Keratinocyte (primary cell): ENCODE data around the gene C1orf74. TPM values are rescaled to one million over a fixed set of nuclear protein-coding genes. Genes with fewer than 3 reads are reported as not detected.

Source experiments
- DNase-seq: peaks from one replicate; pipeline ENCODE4 v3.0.0-alpha.2; 2011; ENCODE audit warnings: low read depth, missing footprints, low spot score
- FAIRE-seq: peaks from 2 replicates; lab custom pipeline; 2011; peaks lifted over from hg19 to GRCh38; lab: Jason Lieb, UNC
- H2AFZ ChIP-seq: 2 replicates; pipeline ENCODE4 v1.6.0; 2012; ENCODE audit warnings: low read length, control low read depth, inconsistent platforms; ENCODE audit not compliant: control insufficient read depth
- H3K27ac ChIP-seq: 2 replicates; pipeline ENCODE4 v1.5.1; 2011; ENCODE audit warnings: low read length; ENCODE audit not compliant: control insufficient read depth, insufficient read depth
- H3K27me3 ChIP-seq: 3 replicates; pipeline ENCODE4 v1.6.0; 2011; ENCODE audit warnings: low read length; ENCODE audit not compliant: control insufficient read depth, insufficient read depth; ENCODE audit errors: extremely low read depth
- H3K36me3 ChIP-seq, 2 experiments: 2 replicates in 1 of 2; 3 replicates in 1 of 2; pipeline ENCODE4 v1.5.1; 2011; ENCODE audit warnings: low read length in 2 of 2, mild to moderate bottlenecking in 1 of 2; ENCODE audit not compliant: control insufficient read depth in 2 of 2, insufficient read depth in 2 of 2; ENCODE audit errors: extremely low read depth in 1 of 2
- H3K4me1 ChIP-seq: 3 replicates; pipeline ENCODE4 v1.5.1; 2011; ENCODE audit warnings: low read length; ENCODE audit not compliant: control insufficient read depth, insufficient read depth; ENCODE audit errors: extremely low read depth
- H3K4me2 ChIP-seq: 3 replicates; pipeline ENCODE4 v1.6.0; 2011; ENCODE audit warnings: low read depth, low read length; ENCODE audit not compliant: control insufficient read depth, insufficient read depth; ENCODE audit errors: extremely low read depth
- H3K4me3 ChIP-seq, 3 experiments: fragments of 200-600 bp in 1 of 3; sonication (generic) in 1 of 3; 2 replicates in 2 of 3; 3 replicates in 1 of 3; pipeline ENCODE4 v1.5.1; 2011 to 2016; ENCODE audit warnings: low read length in 3 of 3, mild to moderate bottlenecking in 3 of 3, control low read depth in 2 of 3, inconsistent platforms in 1 of 3, low read depth in 1 of 3, mixed read lengths in 1 of 3, mixed run types in 1 of 3, moderate library complexity in 1 of 3; ENCODE audit not compliant: control insufficient read depth in 2 of 3, insufficient read depth in 2 of 3; ENCODE audit errors: extremely low read depth in 1 of 3
- H3K79me2 ChIP-seq: 2 replicates; pipeline ENCODE4 v1.6.0; 2012; ENCODE audit warnings: low read length; ENCODE audit not compliant: control insufficient read depth, insufficient read depth
- H3K9ac ChIP-seq: 3 replicates; pipeline ENCODE4 v1.6.0; 2011; ENCODE audit warnings: low read length; ENCODE audit not compliant: control insufficient read depth, insufficient read depth; ENCODE audit errors: extremely low read depth
- H3K9me1 ChIP-seq: 3 replicates; pipeline ENCODE4 v1.6.0; 2011; ENCODE audit warnings: low read length; ENCODE audit not compliant: control insufficient read depth, insufficient read depth; ENCODE audit errors: extremely low read depth
- H3K9me3 ChIP-seq: 2 replicates; pipeline ENCODE4 v1.5.1; 2012; ENCODE audit warnings: low read depth, low read length; ENCODE audit not compliant: control insufficient read depth
- H4K20me1 ChIP-seq: 3 replicates; pipeline ENCODE4 v1.6.0; 2011; ENCODE audit warnings: low read length; ENCODE audit not compliant: control insufficient read depth, insufficient read depth; ENCODE audit errors: extremely low read depth
- CTCF ChIP-seq, 3 experiments: IDR thresholded peaks in 1 of 3; conservative IDR thresholded peaks in 1 of 3; optimal IDR thresholded peaks in 1 of 3; 2 replicates in 2 of 3; 3 replicates in 1 of 3; pipeline versions ENCODE3 to v1.5.1; 2011; ENCODE audit warnings: low read length in 3 of 3, mild to moderate bottlenecking in 3 of 3, moderate library complexity in 2 of 3, control low read depth in 1 of 3, inconsistent platforms in 1 of 3; ENCODE audit not compliant: insufficient read depth in 2 of 3; ENCODE audit errors: extremely low read depth in 1 of 3
- EZH2 ChIP-seq: IDR thresholded peaks from one replicate; pipeline ENCODE4 v1.6.1; 2012; ENCODE audit warnings: inconsistent platforms, mild to moderate bottlenecking, low read length, moderate library complexity
- dilution Hi-C: fragments of 300-500 bp; cut with MboI; formaldehyde crosslinking; loops from one replicate; pipeline ENCODE4 v1.7.0; 2020; ENCODE audit warnings: low sequenced_read_pairs; ENCODE audit not compliant: extremely low pct_ligation_motif_present
- polyA plus RNA-seq, 5 experiments: library from polyadenylated mRNA; depleted of rRNA in 3 of 5; stranded (reverse) in 3 of 5; stranded (forward) in 1 of 5; unstranded in 1 of 5; fragments of >200 nt; gene quantifications; 1 replicate in 1 of 5; 2 replicates in 3 of 5; 3 replicates in 1 of 5; pipeline versions ENCODE4 v1.2.1 to v1.2.3, GENCODE V29; 2011 to 2012; ENCODE audit warnings: missing spikeins in 2 of 5, low read depth in 1 of 5, low replicate concordance in 1 of 5

The C1orf74 gene
- polyA plus RNA-seq, 1 donor (not counting 4 experiments of a cell fraction or from before 2014, with no cell fraction given), result 58.1 TPM

GRCh38 chr1:209742409-209743144, 41.8 kb downstream of the C1orf74 start:
- no peak for DNase-seq
- H3K36me3 ChIP-seq, result no peaks in the 10 kb centered on the region
- no peak for TF ChIP-seq CTCF (optimal IDR thresholded peaks at IDR 0.05 in 1 of 3, IDR thresholded peaks at IDR 0.05 in 1 of 3, conservative IDR thresholded peaks at IDR 0.05 in 1 of 3; ENCODE audit: extremely low read depth in 1 of 3, insufficient read depth in 2 of 3, low read length in 3 of 3)
- TF ChIP-seq EZH2, result no peak
- dilution Hi-C loops, result no loop called here
- no peak overlapping the region for H3K4me3 ChIP-seq
- H4K20me1 ChIP-seq, result no peaks in the 10 kb centered on the region
- no peak overlapping the region for H3K9ac ChIP-seq
- H2AFZ ChIP-seq, result no peak overlapping the region
- no peak overlapping the region for H3K27ac ChIP-seq
- no peaks in the 10 kb centered on the region for H3K79me2 ChIP-seq
- peaks cover 5% of the 10 kb centered on the region for H3K4me1 ChIP-seq
- H3K27me3 ChIP-seq, result no peaks in the 10 kb centered on the region
- no peaks in the 10 kb centered on the region for H3K9me3 ChIP-seq
- no peak for FAIRE-seq
- no peaks in the 10 kb centered on the region for H3K9me1 ChIP-seq
- no peak overlapping the region for H3K4me2 ChIP-seq

- Histone ChIP-seq H4K20me1 (no peaks in the 10 kb centered on the region), H3K4me3 (no peak overlapping the region), H3K79me2 (no peaks in the 10 kb centered on the region), H3K4me2 (no peak overlapping the region), H3K9me3 (no peaks in the 10 kb centered on the region), H3K27ac (no peak overlapping the region), H3K4me1 (no peaks in the 10 kb centered on the region), H3K36me3 (no peaks in the 10 kb centered on the region), H3K9me1 (no peaks in the 10 kb centered on the region), H3K27me3 (no peaks in the 10 kb centered on the region), H2AFZ (no peak overlapping the region), H3K9ac (no peak overlapping the region)
- FAIRE-seq (no peak), DNase-seq (no peak)
- TF ChIP-seq EZH2, result no peak
- TF ChIP-seq CTCF (optimal IDR thresholded peaks at IDR 0.05 in 1 of 3, IDR thresholded peaks at IDR 0.05 in 1 of 3, conservative IDR thresholded peaks at IDR 0.05 in 1 of 3; ENCODE audit: extremely low read depth in 1 of 3, insufficient read depth in 2 of 3, low read length in 3 of 3), result no peak
- dilution Hi-C loops, result no loop called here
These were observed 42.5 kb downstream of the C1orf74 start for GRCh38 chr1:209741889-209742288.
